Glomerular visceral epithelial cell (primary cell): ENCODE results near the gene EFCAB5.
"Not testable (repeated sequence)": the region's sequence is repeated elsewhere in the genome, so short reads cannot be mapped to it uniquely, and the experiment has no call there.

Source experiments
- DNase-seq: peaks from one replicate; pipeline ENCODE4 v3.0.0-alpha.2; 2016; ENCODE audit errors: extremely low spot score

Gene EFCAB5

DNA sequence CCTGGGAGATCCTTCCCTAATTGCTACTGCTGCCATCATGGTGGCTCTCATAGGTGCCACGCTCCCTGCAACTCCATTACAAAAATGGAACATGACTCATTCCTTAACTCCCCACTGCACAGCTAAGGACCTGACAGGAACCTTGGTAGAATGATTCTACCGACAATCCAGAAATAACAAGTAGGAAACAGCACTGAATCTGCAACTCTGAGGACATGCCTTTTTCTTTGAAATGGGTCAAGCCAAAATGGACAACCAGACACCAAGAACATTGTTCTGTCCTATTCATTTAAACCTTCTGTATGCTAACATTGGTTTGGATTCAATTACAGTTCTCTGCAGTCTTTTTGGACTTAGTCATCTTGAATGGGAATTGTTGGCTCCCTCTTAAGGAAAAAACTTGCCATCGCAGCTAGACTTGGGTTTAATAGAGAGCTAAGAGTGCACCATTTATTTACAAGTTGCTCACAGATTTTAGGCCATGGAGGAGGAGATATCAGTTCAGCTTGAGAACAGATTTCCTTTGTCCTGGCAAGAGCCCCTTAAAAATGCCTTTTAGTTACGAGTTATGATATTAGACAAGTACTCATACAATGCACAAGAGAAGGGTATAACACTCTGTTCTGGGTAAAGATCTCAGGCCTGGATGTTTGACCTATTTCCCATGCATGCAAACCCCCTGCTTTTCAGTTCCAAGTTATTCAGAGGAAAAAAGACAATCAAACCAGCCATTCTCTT lies 154.2 kb downstream of the EFCAB5 start:
- DNase-seq: peak; percentile 64

DNA sequence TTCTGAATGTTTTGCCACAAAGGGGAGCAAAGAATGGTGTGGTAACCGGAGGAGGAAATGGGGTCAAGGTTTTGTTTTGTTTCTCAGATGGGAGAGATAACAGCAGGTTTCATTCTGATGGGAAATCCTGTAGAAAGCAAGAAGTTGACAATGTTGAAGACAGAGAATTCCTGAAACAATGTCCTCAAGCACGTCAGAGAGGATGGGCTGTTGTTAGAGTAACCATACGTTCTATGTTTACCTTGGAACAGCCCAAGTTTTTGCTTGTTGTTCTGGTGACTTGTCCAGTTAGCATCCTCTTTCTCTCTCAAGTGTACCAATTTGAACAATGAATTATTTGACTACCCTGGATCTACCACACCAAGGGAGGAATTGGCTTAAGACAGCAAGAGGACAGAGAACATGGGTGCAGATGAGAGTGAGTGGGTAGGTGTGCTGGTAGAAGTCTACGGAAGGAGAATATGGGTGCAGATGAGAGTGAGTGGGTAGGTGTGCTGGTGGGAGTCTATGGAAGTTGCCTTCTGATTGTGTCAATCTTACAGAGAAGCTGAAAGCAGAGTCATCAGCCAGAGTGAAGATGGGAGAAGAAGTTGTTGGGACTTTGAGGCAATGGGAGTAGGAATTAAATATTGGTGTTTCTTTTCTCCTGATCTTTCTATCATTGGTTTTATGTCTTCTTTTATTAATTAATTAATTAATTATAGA lies 160.4 kb downstream of the EFCAB5 start:
- no peak for DNase-seq

DNA sequence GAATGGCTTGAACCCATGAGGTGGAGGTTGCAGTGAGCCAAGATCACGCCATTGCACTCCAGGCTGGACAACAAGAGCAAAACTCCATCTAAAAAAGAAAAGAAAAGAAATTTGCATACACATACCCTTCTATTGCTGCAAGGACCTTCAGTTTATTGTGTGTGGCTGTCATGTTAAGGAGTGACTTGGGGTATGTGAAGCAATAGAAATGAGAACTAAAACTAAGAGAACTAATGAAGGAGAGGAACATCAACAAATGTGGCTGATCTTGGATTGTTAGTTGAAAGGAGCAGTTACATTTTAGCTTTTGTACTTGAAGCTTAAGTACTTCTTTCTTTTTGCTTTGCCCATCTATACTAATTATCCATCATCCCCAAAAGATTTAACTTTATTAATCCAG lies 162.5 kb downstream of the EFCAB5 start:
- no peak for DNase-seq

DNA sequence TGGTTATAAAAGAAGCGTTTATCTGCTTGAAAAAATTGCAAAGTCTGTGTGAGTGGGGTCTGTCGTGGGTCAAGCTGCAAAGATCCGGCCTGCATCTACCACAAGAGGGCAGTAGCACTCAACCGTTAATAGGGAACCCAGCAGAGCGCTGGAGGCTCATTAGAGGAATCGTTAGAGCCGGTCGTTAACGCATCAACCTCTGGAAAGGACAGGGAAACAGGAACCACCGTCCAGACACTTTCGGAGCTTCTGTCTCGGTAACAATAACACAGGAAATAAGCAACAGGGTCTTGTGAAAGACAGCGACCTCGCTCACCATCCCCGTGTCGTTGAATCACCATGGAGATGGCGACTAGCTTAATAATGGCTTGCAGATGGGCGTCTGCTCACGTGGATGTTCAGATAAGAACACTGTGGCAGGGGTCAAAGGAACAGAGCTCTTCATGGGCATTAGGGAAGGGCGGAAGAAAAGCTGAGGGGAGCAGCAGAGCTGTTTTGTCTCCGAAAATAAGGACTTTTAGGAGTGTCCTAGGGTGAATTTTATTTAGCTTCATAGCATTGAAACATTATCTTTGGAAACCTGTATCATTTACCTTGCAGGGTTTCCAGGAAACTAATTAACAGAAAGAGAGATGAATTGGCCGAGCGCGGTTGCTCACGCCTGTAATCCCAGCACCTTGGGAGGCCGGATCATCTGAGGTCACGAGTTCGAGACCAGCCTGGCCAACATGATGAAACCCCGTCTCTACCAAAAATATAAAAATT lies 163.3 kb downstream of the EFCAB5 start:
- peak; percentile 74 for DNase-seq

- DNase-seq: no peak
Observed at GRCh38 chr17:30112794-30113193, 171.4 kb downstream of the EFCAB5 start.

GRCh38 chr17:30113213-30113612 lies 171.8 kb downstream of the EFCAB5 start:
- DNase-seq: peak; percentile 23

GRCh38 chr17:30116345-30116660 lies 174.9 kb downstream of the EFCAB5 start:
- no peak for DNase-seq

- peak; percentile 93 for DNase-seq
Observed at GRCh38 chr17:30116661-30117551, 175.5 kb downstream of the EFCAB5 start, which contains the start of gene NSRP1. Gene NSRP1, plus strand, starts transcription at chr17:30116816. Its CDS starts 28 bp downstream, at chr17:30116844.

DNA sequence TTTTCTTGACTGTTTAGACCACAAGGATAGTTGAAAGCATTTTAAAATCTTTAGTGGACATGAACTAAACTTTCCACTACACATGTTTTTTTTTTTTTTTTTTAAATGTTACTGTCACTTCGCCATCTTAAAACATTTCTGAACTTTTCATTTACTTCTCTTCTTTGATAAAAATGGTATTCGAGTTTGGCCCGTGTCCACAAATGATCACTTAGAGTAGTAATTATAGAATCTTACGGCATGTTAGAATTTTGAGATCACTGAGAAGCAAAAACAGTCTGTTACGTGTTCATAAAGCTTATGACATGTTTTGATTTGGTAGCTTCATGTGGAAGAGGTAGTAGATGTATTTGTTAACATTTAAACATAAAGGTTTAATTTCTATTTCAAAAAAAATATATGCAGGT lies 176.2 kb downstream of the EFCAB5 start:
- no peak for DNase-seq

- DNase-seq: not testable (repeated sequence)
Observed at GRCh38 chr17:30118635-30119034, 177.2 kb downstream of the EFCAB5 start.

GRCh38 chr17:30124273-30124796 lies 182.9 kb downstream of the EFCAB5 start:
- DNase-seq: no peak

GRCh38 chr17:30130121-30130520 lies 188.7 kb downstream of the EFCAB5 start:
- DNase-seq: no peak

GRCh38 chr17:30132615-30133014 lies 191.2 kb downstream of the EFCAB5 start:
- no peak for DNase-seq

- no peak for DNase-seq
Observed at GRCh38 chr17:30133197-30133596, 191.8 kb downstream of the EFCAB5 start.

- DNase-seq: no peak
Observed at GRCh38 chr17:30134551-30134950, 193.1 kb downstream of the EFCAB5 start.

- DNase-seq: no peak
Observed at GRCh38 chr17:30137158-30137557, 195.7 kb downstream of the EFCAB5 start.

DNA sequence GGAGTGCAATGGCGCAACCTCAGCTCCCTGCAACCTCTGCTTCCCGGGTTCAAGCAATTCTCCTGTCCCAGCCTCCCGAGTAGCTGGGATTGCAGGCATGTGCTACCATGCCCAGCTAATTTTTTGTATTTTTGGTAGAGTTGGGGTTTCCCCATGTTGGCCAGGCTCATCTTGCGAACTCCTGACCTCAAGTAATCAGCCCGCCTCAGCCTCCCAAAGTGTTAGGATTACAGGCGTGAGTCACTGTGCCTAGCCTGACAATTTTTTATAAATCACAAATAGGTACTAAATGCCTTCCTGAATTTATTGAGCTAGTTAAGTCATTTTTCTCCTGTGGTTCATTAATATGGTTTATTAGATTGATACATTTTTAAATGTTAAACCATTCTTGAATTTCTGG lies 206.4 kb downstream of the EFCAB5 start:
- DNase-seq: peak; percentile 17

GRCh38 chr17:30148376-30148775 lies 206.9 kb downstream of the EFCAB5 start:
- DNase-seq: no peak

GRCh38 chr17:30151471-30151870 lies 210.0 kb downstream of the EFCAB5 start:
- no peak for DNase-seq

- DNase-seq: no peak
Observed at GRCh38 chr17:30153463-30153862, 212.0 kb downstream of the EFCAB5 start.

- DNase-seq: no peak
Observed at GRCh38 chr17:30155389-30155788, 214.0 kb downstream of the EFCAB5 start.
